Measurements from ENCODE around the gene CRTC1.
A peak's percentile ranks its signal among the peaks of the same experiment; 100 is the strongest.
"Not testable (repeated sequence)": the region's sequence is repeated elsewhere in the genome, so short reads cannot be mapped to it uniquely, and the experiment has no call there.

CRTC1 gene

GRCh38 chr19:18672044-18672451 lies 11.4 kb upstream of the CRTC1 start:
- no peak for TF ChIP-seq CTCF (IDR thresholded peaks at IDR 0.05; ENCODE audit: low read depth, low read length)
- no peak for DNase-seq (ENCODE audit: low read depth, low spot score)
- H3K4me3 ChIP-seq (ENCODE audit: low read depth, low read length), result no peak overlapping the region
- in situ Hi-C loops (cut with HindIII; ENCODE audit: low sequenced_read_pairs), result no loop called here

- no peak overlapping the region for H3K4me3 ChIP-seq (ENCODE audit: low read depth, low read length)
- in situ Hi-C loops (cut with HindIII; ENCODE audit: low sequenced_read_pairs), result no loop called here
- DNase-seq (ENCODE audit: low read depth, low spot score), result peak; percentile 59
- TF ChIP-seq CTCF (IDR thresholded peaks at IDR 0.05; ENCODE audit: low read depth, low read length), result peak; percentile 52
These were observed 10.7 kb upstream of the CRTC1 start for GRCh38 chr19:18672606-18673337.

GRCh38 chr19:18674616-18675015 lies 8.9 kb upstream of the CRTC1 start:
- in situ Hi-C loops (cut with HindIII; ENCODE audit: low sequenced_read_pairs), result no loop called here
- TF ChIP-seq CTCF (IDR thresholded peaks at IDR 0.05; ENCODE audit: low read depth, low read length), result no peak
- no peak for DNase-seq (ENCODE audit: low read depth, low spot score)
- H3K4me3 ChIP-seq (ENCODE audit: low read depth, low read length), result no peak overlapping the region

GRCh38 chr19:18675779-18676178 lies 7.7 kb upstream of the CRTC1 start:
- H3K4me3 ChIP-seq (ENCODE audit: low read depth, low read length), result no peak overlapping the region
- peak; percentile 51 for TF ChIP-seq CTCF (IDR thresholded peaks at IDR 0.05; ENCODE audit: low read depth, low read length)
- no peak for DNase-seq (ENCODE audit: low read depth, low spot score)
- in situ Hi-C loops (cut with HindIII; ENCODE audit: low sequenced_read_pairs), result no loop called here

- no peak for TF ChIP-seq CTCF (IDR thresholded peaks at IDR 0.05; ENCODE audit: low read depth, low read length)
- DNase-seq (ENCODE audit: low read depth, low spot score), result no peak
- in situ Hi-C loops (cut with HindIII; ENCODE audit: low sequenced_read_pairs), result no loop called here
- H3K4me3 ChIP-seq (ENCODE audit: low read depth, low read length), result no peak overlapping the region
These were observed 6.8 kb upstream of the CRTC1 start for GRCh38 chr19:18676692-18677091.

- no peak for DNase-seq (ENCODE audit: low read depth, low spot score)
- in situ Hi-C loops (cut with HindIII; ENCODE audit: low sequenced_read_pairs), result no loop called here
- TF ChIP-seq CTCF (IDR thresholded peaks at IDR 0.05; ENCODE audit: low read depth, low read length), result no peak
- H3K4me3 ChIP-seq (ENCODE audit: low read depth, low read length), result no peak overlapping the region
These were observed 6.3 kb upstream of the CRTC1 start for GRCh38 chr19:18677156-18677555.

GRCh38 chr19:18680148-18680547 lies 3.3 kb upstream of the CRTC1 start:
- in situ Hi-C loops (cut with HindIII; ENCODE audit: low sequenced_read_pairs); H3K4me3 ChIP-seq (ENCODE audit: low read depth, low read length); DNase-seq (ENCODE audit: low read depth, low spot score): not testable (repeated sequence)

Measured in astrocyte of the spinal cord (primary cell).